Measurements from ENCODE around the gene ATF1. TPM values are rescaled to one million over a fixed set of nuclear protein-coding genes. Genes with fewer than 3 reads are reported as not detected.

Gene ATF1
- total RNA-seq, 5 donors from 2014 or later (not counting 1 experiment from before 2014, with no cell fraction given): 33.2 to 42.8 (median 35.5) TPM

GRCh38 chr12:50839042-50839441 lies 75.1 kb downstream of the ATF1 start:
- peaks cover 0 to 13% of the 10 kb centered on the region in 2 experiments for H3K27me3 ChIP-seq (replicated peaks in 1 of 2; ENCODE audit: control insufficient read depth in 2 of 2, extremely low read depth in 1 of 2, insufficient read depth in 2 of 2, low read length in 1 of 2)
- Mint-ChIP-seq H3K4me1 (no peaks in the 10 kb centered on the region), H3K27me3 (peaks cover 17 to 23% of the 10 kb centered on the region in 2 donors), H3K36me3 (no peaks in the 10 kb centered on the region), H3K4me3 (no peak overlapping the region), H3K27ac (no peak overlapping the region), H3K9me3 (peaks cover 5 to 18% (median 14%) of the 10 kb centered on the region in 3 donors)
- H3K9me3 ChIP-seq: no peaks in the 10 kb centered on the region
- ATAC-seq (replicated peaks in 1 of 4) (no peak), DNase-seq (no peak)
- WGBS (ENCODE audit: insufficient coverage): 86% methylated on average over 1 of the region's 2 CpGs
- no peak overlapping the region for H3K4me3 ChIP-seq (ENCODE audit: control insufficient read depth in 1 of 2, extremely low read depth in 1 of 2, low read length in 1 of 2)
- no peak overlapping the region for H3K27ac ChIP-seq (ENCODE audit: low read length)
- H3K4me1 ChIP-seq (ENCODE audit: control insufficient read depth in 1 of 2, extremely low read depth in 1 of 2, insufficient read depth in 2 of 2, low read length in 2 of 2): no peaks in the 10 kb centered on the region
- H3K36me3 ChIP-seq (ENCODE audit: control insufficient read depth in 2 of 2, extremely low read depth in 1 of 2, insufficient read depth in 1 of 2, low read length in 1 of 2): no peaks in the 10 kb centered on the region
- CTCF ChIA-PET: no interaction called here
- POLR2A ChIA-PET: no interaction called here

DNA sequence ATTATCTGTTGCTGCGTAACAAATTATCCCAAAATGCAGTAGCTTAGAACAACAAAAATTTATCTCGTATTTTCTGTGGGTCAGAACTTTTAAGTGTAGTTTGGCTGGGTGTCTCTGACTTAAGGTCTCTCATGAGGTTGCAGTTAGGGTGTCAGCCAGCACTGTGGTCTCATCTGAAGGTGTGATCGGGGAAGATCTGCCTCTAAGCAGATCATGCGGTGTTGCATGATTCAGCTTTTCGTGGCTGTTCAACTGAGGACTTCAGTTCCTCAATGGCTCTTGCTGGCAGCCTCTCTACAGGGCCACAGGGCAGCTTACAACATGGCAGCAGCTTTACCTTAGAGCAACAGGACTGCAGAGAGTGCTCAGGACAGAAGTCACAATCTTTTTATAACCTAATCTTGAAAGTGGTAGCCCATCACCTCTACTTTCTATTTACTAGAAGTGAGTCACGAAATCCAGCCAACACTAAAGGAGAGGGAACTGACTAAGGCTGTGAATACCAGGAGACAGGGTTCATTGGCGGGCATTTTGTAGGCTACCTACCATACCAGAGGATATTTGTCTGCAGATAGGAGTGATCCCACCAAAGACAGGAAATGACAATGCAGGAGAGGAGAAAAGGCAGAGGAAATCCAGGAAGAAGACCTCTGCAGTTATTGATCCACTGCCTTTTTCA lies 77.0 kb downstream of the ATF1 start:
- peaks cover 0 to 9% of the 10 kb centered on the region in 2 experiments for H3K27me3 ChIP-seq (replicated peaks in 1 of 2; ENCODE audit: control insufficient read depth in 2 of 2, extremely low read depth in 1 of 2, insufficient read depth in 2 of 2, low read length in 1 of 2)
- 81% methylated on average over 4 of the region's 7 CpGs for WGBS (ENCODE audit: insufficient coverage)
- Mint-ChIP-seq H3K36me3 (no peaks in the 10 kb centered on the region), H3K4me3 (no peak overlapping the region), H3K9me3 (peaks cover 0 to 10% (median 9%) of the 10 kb centered on the region in 3 donors), H3K27ac (no peak overlapping the region), H3K27me3 (peaks cover 13 to 24% of the 10 kb centered on the region in 2 donors), H3K4me1 (no peaks in the 10 kb centered on the region)
- H3K27ac ChIP-seq (ENCODE audit: low read length): no peak overlapping the region
- no peaks in the 10 kb centered on the region for H3K9me3 ChIP-seq
- CTCF ChIA-PET: no interaction called here
- no peak overlapping the region for H3K4me3 ChIP-seq (ENCODE audit: control insufficient read depth in 1 of 2, extremely low read depth in 1 of 2, low read length in 1 of 2)
- ATAC-seq (replicated peaks in 1 of 4): no peak
- H3K36me3 ChIP-seq (ENCODE audit: control insufficient read depth in 2 of 2, extremely low read depth in 1 of 2, insufficient read depth in 1 of 2, low read length in 1 of 2): no peaks in the 10 kb centered on the region
- POLR2A ChIA-PET: interaction anchor here in 1 of 2 donors (0.5 kb wide), 1 partner anchor 18 kb away, joined by 3 read pairs; no protein-coding TSS in a partner anchor
- H3K4me1 ChIP-seq (ENCODE audit: control insufficient read depth in 1 of 2, extremely low read depth in 1 of 2, insufficient read depth in 2 of 2, low read length in 2 of 2): no peaks in the 10 kb centered on the region
- no peak for DNase-seq

GRCh38 chr12:50841716-50842531 lies 78.0 kb downstream of the ATF1 start:
- Histone ChIP-seq H3K9me3 (no peaks in the 10 kb centered on the region), H3K4me3 (ENCODE audit: control insufficient read depth in 1 of 2, extremely low read depth in 1 of 2, low read length in 1 of 2) (no peak overlapping the region), H3K36me3 (ENCODE audit: control insufficient read depth in 2 of 2, extremely low read depth in 1 of 2, insufficient read depth in 1 of 2, low read length in 1 of 2) (no peaks in the 10 kb centered on the region), H3K27me3 (replicated peaks in 1 of 2; ENCODE audit: control insufficient read depth in 2 of 2, extremely low read depth in 1 of 2, insufficient read depth in 2 of 2, low read length in 1 of 2) (peaks cover 0 to 9% of the 10 kb centered on the region in 2 experiments), H3K4me1 (ENCODE audit: control insufficient read depth in 1 of 2, extremely low read depth in 1 of 2, insufficient read depth in 2 of 2, low read length in 2 of 2) (no peaks in the 10 kb centered on the region), H3K27ac (ENCODE audit: low read length) (no peak overlapping the region)
- CTCF ChIA-PET: no interaction called here
- Mint-ChIP-seq H3K4me3 (no peak overlapping the region), H3K9me3 (peaks cover 0 to 10% (median 9%) of the 10 kb centered on the region in 3 donors), H3K27ac (no peak overlapping the region), H3K36me3 (no peaks in the 10 kb centered on the region), H3K4me1 (no peaks in the 10 kb centered on the region), H3K27me3 (peaks cover 9 to 21% of the 10 kb centered on the region in 2 donors)
- no peak for ATAC-seq (replicated peaks in 1 of 4)
- POLR2A ChIA-PET: no interaction called here
- no peak for DNase-seq
- 93% methylated on average over 1 of the region's 7 CpGs for WGBS (ENCODE audit: insufficient coverage)

DNA sequence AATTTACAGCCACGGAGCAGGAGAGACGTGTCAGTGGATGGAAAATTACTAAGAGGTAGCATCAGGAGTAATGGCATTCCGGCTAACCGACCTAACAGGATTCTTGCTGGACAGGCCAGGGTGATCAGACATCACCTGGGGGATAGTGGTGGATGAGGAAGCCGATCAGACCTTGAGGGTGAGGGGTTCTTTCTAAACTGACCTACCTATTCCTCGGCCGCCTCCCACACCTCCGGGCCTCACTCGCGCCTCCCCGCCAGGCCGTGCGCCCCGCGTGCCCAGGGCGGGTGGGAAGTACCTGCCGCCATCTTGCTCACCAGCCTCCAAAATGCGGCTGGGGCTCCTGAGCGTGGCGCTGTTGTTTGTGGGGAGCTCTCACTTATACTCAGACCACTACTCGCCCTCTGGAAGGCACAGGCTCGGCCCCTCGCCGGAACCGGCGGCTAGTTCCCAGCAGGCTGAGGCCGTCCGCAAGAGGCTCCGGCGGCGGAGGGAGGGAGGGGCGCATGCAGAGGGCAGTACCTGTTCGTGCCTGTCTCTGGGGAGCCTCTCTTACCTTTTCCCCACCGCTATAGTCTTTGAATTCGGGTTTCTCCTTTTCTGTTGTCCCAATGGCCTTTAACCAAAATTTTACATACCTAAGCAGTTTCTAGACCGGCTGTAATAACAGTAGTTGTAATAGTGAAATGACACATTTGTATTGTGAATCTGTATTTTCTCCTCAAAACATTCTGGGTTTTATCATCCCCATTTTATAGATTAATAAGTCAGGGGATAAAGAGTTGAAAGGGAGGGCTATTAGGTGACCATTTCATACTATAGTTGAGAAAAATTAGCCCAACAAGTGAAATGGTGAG lies 79.0 kb downstream of the ATF1 start, which contains the start of gene TMPRSS12:
TMPRSS12 (plus strand) TSS at position 290 of the 857 bp plus-strand sequence; CDS start at position 329, 39 bp downstream.
- peaks cover 9 to 15% of the 10 kb centered on the region in 2 donors for H3K27me3 Mint-ChIP-seq

GRCh38 chr12:50845021-50845647 lies 81.2 kb downstream of the ATF1 start:
- Histone ChIP-seq H3K4me3 (ENCODE audit: control insufficient read depth in 1 of 2, extremely low read depth in 1 of 2, low read length in 1 of 2) (no peak overlapping the region), H3K27ac (ENCODE audit: low read length) (no peak overlapping the region), H3K27me3 (replicated peaks in 1 of 2; ENCODE audit: control insufficient read depth in 2 of 2, extremely low read depth in 1 of 2, insufficient read depth in 2 of 2, low read length in 1 of 2) (peaks cover 0 to 11% of the 10 kb centered on the region in 2 experiments), H3K4me1 (ENCODE audit: control insufficient read depth in 1 of 2, extremely low read depth in 1 of 2, insufficient read depth in 2 of 2, low read length in 2 of 2) (no peaks in the 10 kb centered on the region), H3K36me3 (ENCODE audit: control insufficient read depth in 2 of 2, extremely low read depth in 1 of 2, insufficient read depth in 1 of 2, low read length in 1 of 2) (no peaks in the 10 kb centered on the region), H3K9me3 (no peaks in the 10 kb centered on the region)
- POLR2A ChIA-PET: interaction anchor here (0.5 kb wide), 2 partner anchors 168 to 288 kb away, joined by 3 to 4 read pairs; no protein-coding TSS in a partner anchor
- no peaks in the 10 kb centered on the region for H3K4me1 Mint-ChIP-seq
- DNase-seq (no peak), ATAC-seq (replicated peaks in 1 of 4) (no peak)
- H3K4me3 Mint-ChIP-seq: no peak overlapping the region
- peaks cover 0 to 10% (median 9%) of the 10 kb centered on the region in 3 donors for H3K9me3 Mint-ChIP-seq
- no peaks in the 10 kb centered on the region for H3K36me3 Mint-ChIP-seq
- H3K27me3 Mint-ChIP-seq: peaks cover 16 to 17% of the 10 kb centered on the region in 2 donors
- H3K27ac Mint-ChIP-seq: no peak overlapping the region
- CTCF ChIA-PET: no interaction called here

More for the DNA sequence above, 79.0 kb downstream of the ATF1 start, which contains the start of gene TMPRSS12:
- peaks cover 0 to 9% of the 10 kb centered on the region in 2 experiments for H3K27me3 ChIP-seq (replicated peaks in 1 of 2; ENCODE audit: control insufficient read depth in 2 of 2, extremely low read depth in 1 of 2, insufficient read depth in 2 of 2, low read length in 1 of 2)
- no peaks in the 10 kb centered on the region for H3K9me3 ChIP-seq
- DNase-seq (no peak), ATAC-seq (replicated peaks in 1 of 4) (no peak)
- H3K4me3 ChIP-seq (ENCODE audit: control insufficient read depth in 1 of 2, extremely low read depth in 1 of 2, low read length in 1 of 2): no peak within 1 kb of the TSS
- WGBS (ENCODE audit: insufficient coverage): 75% methylated on average over 14 of the region's 36 CpGs
- no peak within 1 kb of the TSS for H3K4me3 Mint-ChIP-seq
- ChIA-PET POLR2A (interaction anchor here in 1 of 2 donors (0.5 kb wide), 1 partner anchor 373 kb away, joined by 3 read pairs; no protein-coding TSS in a partner anchor), CTCF (interaction anchor here in 1 of 2 donors (0.9 kb wide), 1 partner anchor 387 kb away, joined by 3 read pairs; no protein-coding TSS in a partner anchor)
- no peak within 1 kb of the TSS for H3K27ac ChIP-seq (ENCODE audit: low read length)
- H3K9me3 Mint-ChIP-seq: peaks cover 0 to 10% (median 9%) of the 10 kb centered on the region in 3 donors
- H3K36me3 ChIP-seq (ENCODE audit: control insufficient read depth in 2 of 2, extremely low read depth in 1 of 2, insufficient read depth in 1 of 2, low read length in 1 of 2): no peaks in the 10 kb centered on the region
- H3K27ac Mint-ChIP-seq: no peak within 1 kb of the TSS
- H3K36me3 Mint-ChIP-seq: no peaks in the 10 kb centered on the region
- H3K4me1 ChIP-seq (ENCODE audit: control insufficient read depth in 1 of 2, extremely low read depth in 1 of 2, insufficient read depth in 2 of 2, low read length in 2 of 2): no peaks in the 10 kb centered on the region
- H3K4me1 Mint-ChIP-seq: no peaks in the 10 kb centered on the region

Data from T-cell (primary cell).